A549 (cell line): ENCODE data around the gene FBRSL1. TPM values are rescaled to one million over a fixed set of nuclear protein-coding genes. Genes with fewer than 3 reads are reported as not detected.

Experiments
- ATAC-seq, 2 experiments: fragments of 200-7000 bp in 1 of 2; fragments of >200 bp in 1 of 2; cut with Nextera tagmentation in 1 of 2; cut with Tn5 transposase in 1 of 2; 3 replicates each; pipeline versions ENCODE4 v1.8.0 to v1.9.1; 2018 to 2020; ENCODE audit warnings: mild to moderate bottlenecking in 1 of 2, moderate library complexity in 1 of 2
- CTCF ChIA-PET: fragments of 300-600 bp; sonication (Branson Sonifier 250); formaldehyde crosslinking; extraction: SDS; loops from one replicate; lab custom pipeline; 2021; ENCODE audit warnings: antibody characterized with exemption, inconsistent platforms; lab: Yijun Ruan, JAX
- POLR2A ChIA-PET: fragments of 350-600 bp; formaldehyde crosslinking; extraction: SDS; loops from one replicate; lab custom pipeline; 2021; ENCODE audit warnings: antibody characterized with exemption, inconsistent platforms; lab: Yijun Ruan, JAX
- DNase-seq, 2 experiments: peaks; one replicate each; pipeline versions ENCODE4 v3.0.0 to v3.0.0-alpha.2; 2011 to 2016; ENCODE audit warnings: low read depth in 1 of 2, low spot score in 1 of 2
- FAIRE-seq: peaks from 2 replicates; lab custom pipeline; 2011; peaks lifted over from hg19 to GRCh38; lab: Jason Lieb, UNC
- H3K27ac ChIP-seq, 2 experiments: fragments of >200 bp; sonication (Bioruptor Twin); formaldehyde crosslinking; 3 replicates each; pipeline ENCODE4 v1.5.1; 2016 to 2017
- H3K4me1 ChIP-seq: fragments of >200 bp; sonication (Bioruptor Twin); formaldehyde crosslinking; 3 replicates; pipeline ENCODE4 v1.6.1; 2016
- H3K4me2 ChIP-seq: fragments of >200 bp; sonication (Bioruptor Twin); formaldehyde crosslinking; 3 replicates; pipeline ENCODE4 v1.6.1; 2016
- H3K4me3 ChIP-seq: fragments of >200 bp; sonication (Bioruptor Twin); formaldehyde crosslinking; 3 replicates; pipeline ENCODE4 v1.5.1; 2016
- H3K9me3 ChIP-seq: fragments of >200 bp; sonication (Bioruptor Twin); formaldehyde crosslinking; 3 replicates; pipeline ENCODE4 v1.6.1; 2016
- BCL3 ChIP-seq: fragments of >200 bp; sonication (Bioruptor Twin); formaldehyde crosslinking; IDR thresholded peaks from 3 replicates; pipeline ENCODE4 v1.6.1; 2016
- CHD2 ChIP-seq: fragments of 150-350 bp; IDR thresholded peaks from 2 replicates; pipeline ENCODE4 v1.6.1; 2014; ENCODE audit warnings: low read length; ENCODE audit not compliant: partially characterized antibody
- ESRRA ChIP-seq: fragments of 150-350 bp; IDR thresholded peaks from 2 replicates; pipeline ENCODE4 v1.6.1; 2014; ENCODE audit warnings: mild to moderate bottlenecking, low read length, borderline replicate concordance
- FOSB ChIP-seq: fragments of 250-450 bp; sonication (Bioruptor Pico); IDR thresholded peaks from 2 replicates; pipeline ENCODE4 v1.5.0; 2020; ENCODE audit warnings: mild to moderate bottlenecking, moderate library complexity
- FOSL2 ChIP-seq, 2 experiments: fragments of 450-650 bp in 1 of 2; fragments of >200 bp in 1 of 2; sonication (Bioruptor Twin) in 1 of 2; formaldehyde crosslinking; IDR thresholded peaks; 2 replicates each; pipeline versions ENCODE4 v1.5.0 to v1.6.1; 2016 to 2020; ENCODE audit warnings: mild to moderate bottlenecking in 1 of 2, moderate library complexity in 1 of 2
- GATA3 ChIP-seq: IDR thresholded peaks from 2 replicates; pipeline ENCODE4 v1.6.1; 2012; ENCODE audit warnings: borderline replicate concordance
- HES2 ChIP-seq: fragments of >200 bp; sonication (Bioruptor Twin); formaldehyde crosslinking; IDR thresholded peaks from 2 replicates; pipeline ENCODE4 v1.6.1; 2016
- HEYL ChIP-seq: fragments of 250-450 bp; sonication (Bioruptor Pico); IDR thresholded peaks from 2 replicates; pipeline ENCODE4 v1.8.0; 2021; ENCODE audit warnings: mild to moderate bottlenecking, moderate library complexity
- KDM5A ChIP-seq: fragments of 200-600 bp; sonication (generic); IDR thresholded peaks from 2 replicates; pipeline ENCODE4 v1.6.1; 2016; ENCODE audit warnings: antibody characterized with exemption, mild to moderate bottlenecking
- MAFK ChIP-seq: fragments of 450-650 bp; IDR thresholded peaks from 2 replicates; pipeline ENCODE4 v1.6.1; 2014; ENCODE audit not compliant: partially characterized antibody
- NR3C1 ChIP-seq: fragments of >200 bp; sonication (Bioruptor Twin); formaldehyde crosslinking; IDR thresholded peaks from 3 replicates; pipeline ENCODE4 v1.6.1; 2017
- PHF8 ChIP-seq: fragments of 200-600 bp; sonication (generic); IDR thresholded peaks from 2 replicates; pipeline ENCODE4 v1.6.1; 2016; ENCODE audit warnings: low read depth, mild to moderate bottlenecking, antibody characterized with exemption, moderate library complexity, borderline replicate concordance
- REST ChIP-seq: fragments of 200-600 bp; sonication (generic); IDR thresholded peaks from 2 replicates; pipeline ENCODE4 v1.6.1; 2016; ENCODE audit warnings: antibody characterized with exemption, mild to moderate bottlenecking, moderate library complexity
- RNF2 ChIP-seq: fragments of 200-600 bp; sonication (generic); IDR thresholded peaks from 2 replicates; pipeline ENCODE4 v1.6.1; 2016; ENCODE audit warnings: low read depth, mild to moderate bottlenecking, antibody characterized with exemption, moderate library complexity, borderline replicate concordance
- SREBF2 ChIP-seq: fragments of 450-650 bp; IDR thresholded peaks from 2 replicates; pipeline ENCODE4 v1.6.1; 2014; ENCODE audit warnings: mild to moderate bottlenecking, moderate library complexity
- TFCP2L1 ChIP-seq: fragments of 250-450 bp; sonication (Bioruptor Pico); IDR thresholded peaks from 2 replicates; pipeline ENCODE4 v1.5.0; 2021; ENCODE audit warnings: mild to moderate bottlenecking
- TP53 ChIP-seq: fragments of 250-450 bp; sonication (Bioruptor Pico); IDR thresholded peaks from 2 replicates; pipeline ENCODE4 v1.5.0; 2021; ENCODE audit warnings: mild to moderate bottlenecking, moderate library complexity
- ZFP36 ChIP-seq: fragments of 450-650 bp; IDR thresholded peaks from 2 replicates; pipeline ENCODE4 v1.6.1; 2014; ENCODE audit warnings: borderline replicate concordance; ENCODE audit not compliant: partially characterized antibody
- WGBS: methylation state at CpG from one replicate; pipeline ENCODE4 v1.1.6; 2017; ENCODE audit errors: missing lambda C conversion rate; 5-methylcytosine and 5-hydroxymethylcytosine counted together
- polyA plus RNA-seq, 4 experiments: library from polyadenylated mRNA; depleted of rRNA in 3 of 4; stranded (reverse); fragments of >200 nt; fragmentation: RNase III in 1 of 4; extraction: RNeasy Plus Mini Kit Qiagen cat#74134 plus additional on column Dnase treatment in 1 of 4; gene quantifications; 2 replicates in 3 of 4; 3 replicates in 1 of 4; pipeline ENCODE4 v1.2.3, GENCODE V29; 2011 to 2017

Gene FBRSL1
- polyA plus RNA-seq, 2 of the 4 experiments (the other 2 are of a cell fraction), result 3.0 to 32.8 TPM

- no peak for DNase-seq
- Histone ChIP-seq H3K9me3 (no peaks in the 10 kb centered on the region), H3K4me1 (peaks cover 33% of the 10 kb centered on the region), H3K27ac (no peak overlapping the region; a peak in 1 of 6 replicates), H3K4me2 (no peak overlapping the region), H3K4me3 (no peak overlapping the region)
- FAIRE-seq, result no peak
- no peak for ATAC-seq
- CTCF ChIA-PET, result no interaction called here
- 83% methylated on average over 9 of the region's 9 CpGs for WGBS
- TF ChIP-seq REST (no peak), NR3C1 (no peak), TP53 (CRISPR knock-in tag) (no peak), TFCP2L1 (no peak), BCL3 (no peak), GATA3 (no peak), HES2 (no peak), KDM5A (no peak), ESRRA (no peak), SREBF2 (no peak), ZFP36 (no peak), CHD2 (no peak), HEYL (CRISPR knock-in tag) (no peak)
- TF ChIP-seq, all 56 proteins: peak for 0
- POLR2A ChIA-PET, result no interaction called here
These were observed 5.2 kb downstream of the FBRSL1 start for GRCh38 chr12:132495165-132495544.

- peaks cover 33% of the 10 kb centered on the region for H3K4me1 ChIP-seq
- no peak for DNase-seq
- H3K4me3 ChIP-seq, result no peak overlapping the region
- ChIA-PET POLR2A (no interaction called here), CTCF (no interaction called here)
- H3K9me3 ChIP-seq, result no peaks in the 10 kb centered on the region
- H3K4me2 ChIP-seq, result no peak overlapping the region
- no peak for FAIRE-seq
- whole genome bisulfite sequencing, result 89% methylated on average over 30 of the region's 31 CpGs
- ATAC-seq, result no peak
- no peak overlapping the region for H3K27ac ChIP-seq
- TF ChIP-seq FOSB (CRISPR knock-in tag) (no peak), RNF2 (no peak), ESRRA (no peak), PHF8 (no peak), REST (no peak), MAFK (no peak), FOSL2 (IDR thresholded peaks at IDR 0.05) (no peak), FOSL2 (CRISPR knock-in tag; IDR thresholded peaks at IDR 0.05) (no peak)
These were observed 5.8 kb downstream of the FBRSL1 start for GRCh38 chr12:132495629-132496357.
